CD14-positive monocyte (primary cell): ENCODE measurements around the gene PLXNB1. TPM values are rescaled to one million over a fixed set of nuclear protein-coding genes. Genes with fewer than 3 reads are reported as not detected.
A peak's percentile ranks its signal among the peaks of the same experiment; 100 is the strongest.

Experiments used
- DNase-seq, 3 donors: peaks; one replicate each; pipeline ENCODE4 v3.0.0-alpha.2; 2011 to 2022
- H2AFZ ChIP-seq: 2 replicates; pipeline ENCODE4 v1.6.0; 2012; ENCODE audit warnings: mild to moderate bottlenecking, low read depth, low read length, inconsistent platforms; ENCODE audit not compliant: insufficient read depth, poor library complexity, severe bottlenecking
- H3K27ac ChIP-seq, 2 donors: 1 replicate in 1 of 2; 2 replicates in 1 of 2; pipeline ENCODE4 v1.5.1; 2012 to 2013; ENCODE audit warnings: low read length in 2 of 2, control low read depth in 1 of 2, inconsistent platforms in 1 of 2, low read depth in 1 of 2, mild to moderate bottlenecking in 1 of 2
- H3K27me3 ChIP-seq, 2 donors: one replicate each; pipeline versions ENCODE4 v1.6.0 to v1.6.1; 2011 to 2013; ENCODE audit warnings: low read length in 2 of 2; ENCODE audit not compliant: control insufficient read depth in 2 of 2, insufficient read depth in 2 of 2
- H3K36me3 ChIP-seq, 2 donors: replicated peaks in 1 of 2; 1 replicate in 1 of 2; 2 replicates in 1 of 2; pipeline versions ENCODE4 v1.5.1 to v1.6.1; 2012 to 2013; ENCODE audit warnings: low read length in 2 of 2, control low read depth in 1 of 2, inconsistent platforms in 1 of 2, mild to moderate bottlenecking in 1 of 2; ENCODE audit not compliant: insufficient read depth in 2 of 2, control insufficient read depth in 1 of 2
- H3K4me1 ChIP-seq, 2 donors: 1 replicate in 1 of 2; 2 replicates in 1 of 2; pipeline versions ENCODE4 v1.5.1 to v1.6.1; 2012 to 2013; ENCODE audit warnings: low read length in 2 of 2, control low read depth in 1 of 2, inconsistent platforms in 1 of 2, mild to moderate bottlenecking in 1 of 2, moderate library complexity in 1 of 2; ENCODE audit not compliant: insufficient read depth in 2 of 2, control insufficient read depth in 1 of 2
- H3K4me2 ChIP-seq: replicated peaks from 2 replicates; pipeline ENCODE3; 2012; ENCODE audit warnings: low read length, moderate library complexity, mild to moderate bottlenecking; ENCODE audit not compliant: poor library complexity, severe bottlenecking; ENCODE audit errors: extremely low read depth
- H3K4me3 ChIP-seq, 3 experiments: fragments of 200-600 bp in 1 of 3; sonication (generic) in 1 of 3; replicated peaks in 1 of 3; 1 replicate in 2 of 3; 2 replicates in 1 of 3; pipeline ENCODE4 v1.5.1; 2011 to 2013; ENCODE audit warnings: low read length in 3 of 3, mild to moderate bottlenecking in 3 of 3, control low read depth in 2 of 3, low read depth in 2 of 3, inconsistent platforms in 1 of 3, moderate library complexity in 1 of 3
- H3K79me2 ChIP-seq: 2 replicates; pipeline ENCODE4 v1.6.0; 2012; ENCODE audit warnings: mild to moderate bottlenecking, control low read depth, inconsistent platforms, low read length, moderate library complexity; ENCODE audit not compliant: insufficient read depth
- H3K9ac ChIP-seq: 2 replicates; pipeline ENCODE4 v1.6.0; 2017; ENCODE audit warnings: low read length, mild to moderate bottlenecking; ENCODE audit not compliant: insufficient read depth, poor library complexity, severe bottlenecking
- H3K9me3 ChIP-seq, 2 donors: replicated peaks in 1 of 2; 1 replicate in 1 of 2; 2 replicates in 1 of 2; pipeline versions ENCODE4 v1.5.1 to v1.6.1; 2012 to 2013; ENCODE audit warnings: low read length in 2 of 2, control low read depth in 1 of 2; ENCODE audit not compliant: control insufficient read depth in 1 of 2, insufficient read depth in 1 of 2
- H4K20me1 ChIP-seq: 2 replicates; pipeline ENCODE4 v1.6.0; 2012; ENCODE audit warnings: mild to moderate bottlenecking, low read length, control low read depth, moderate library complexity; ENCODE audit not compliant: insufficient read depth
- H3K27ac Mint-ChIP-seq, 7 donors: one replicate each; pipeline ENCODE4 v1.8.0; 2020; ENCODE audit warnings: mild to moderate bottlenecking in 7 of 7, mixed read lengths in 7 of 7, moderate library complexity in 6 of 7, inconsistent platforms in 2 of 7
- H3K27me3 Mint-ChIP-seq, 3 donors: one replicate each; pipeline ENCODE4 v1.8.0; 2021 to 2022; ENCODE audit warnings: low read depth in 3 of 3, mild to moderate bottlenecking in 3 of 3, mixed read lengths in 3 of 3, moderate library complexity in 3 of 3, inconsistent platforms in 1 of 3
- H3K36me3 Mint-ChIP-seq, 2 donors: one replicate each; pipeline ENCODE4 v1.8.0; 2020; ENCODE audit warnings: mixed read lengths in 2 of 2, inconsistent platforms in 1 of 2, mild to moderate bottlenecking in 1 of 2
- H3K4me1 Mint-ChIP-seq: one replicate; pipeline ENCODE4 v1.8.0; 2020; ENCODE audit warnings: mild to moderate bottlenecking, mixed read lengths
- H3K4me3 Mint-ChIP-seq, 2 donors: one replicate each; pipeline ENCODE4 v1.8.0; 2020; ENCODE audit warnings: mild to moderate bottlenecking in 2 of 2, mixed read lengths in 2 of 2, moderate library complexity in 1 of 2
- H3K9me3 Mint-ChIP-seq, 7 donors: one replicate each; pipeline ENCODE4 v1.8.0; 2020 to 2022; ENCODE audit warnings: mixed read lengths in 7 of 7, mild to moderate bottlenecking in 6 of 7, moderate library complexity in 6 of 7, inconsistent platforms in 2 of 7
- WGBS: methylation state at CpG from one replicate; pipeline ENCODE4 v1.1.5; 2013; ENCODE audit warnings: missing lambda C conversion rate; ENCODE audit not compliant: insufficient coverage; 5-methylcytosine and 5-hydroxymethylcytosine counted together
- intact Hi-C, 2 donors: fragments of 100-400 bp; cut with micrococcal nuclease; formaldehyde crosslinking; loops; one replicate each; pipeline versions ENCODE4 v1.15.0 to v1.15.1; 2023
- polyA plus RNA-seq, 3 donors: library from polyadenylated mRNA; depleted of rRNA in 1 of 3; unstranded in 2 of 3; stranded (reverse) in 1 of 3; fragments of 300-500 nt in 2 of 3; fragments of >200 nt in 1 of 3; fragmentation: Illumina TruSeq in 2 of 3; gene quantifications; 1 replicate in 2 of 3; 2 replicates in 1 of 3; pipeline ENCODE4 v1.2.3, GENCODE V29; 2012 to 2021
- TF ChIP-seq, protein P1 (sequence below): fragments of 200-600 bp; IDR thresholded peaks from one replicate; pipeline ENCODE4 v1.8.0; 2022; ENCODE audit warnings: antibody characterized with exemption, mild to moderate bottlenecking

Gene PLXNB1
- polyA plus RNA-seq, 3 donors = 0.14 to 4.3 TPM; not detected in 1

GRCh38 chr3:48445277-48445882 lies 15.5 kb upstream of the PLXNB1 start:
- H4K20me1 ChIP-seq = peaks cover 4% of the 10 kb centered on the region
- peaks cover 0 to 5% (median 0%) of the 10 kb centered on the region in 3 donors for H3K27me3 Mint-ChIP-seq
- intact Hi-C loops = loop anchor here in 1 of 2 donors (10.0 kb wide), 3 partner anchors 261 to 1161 kb away; partner anchors contain the start of genes CDC25A, KIF9, KLHL18 and SMARCC1
- H3K36me3 Mint-ChIP-seq = peaks cover 13 to 38% of the 10 kb centered on the region in 2 donors
- peak overlapping the region; percentile 77 for H3K4me2 ChIP-seq
- no peaks in the 10 kb centered on the region for H3K9me3 ChIP-seq
- peaks cover 46% of the 10 kb centered on the region for H3K79me2 ChIP-seq
- peak overlapping the region in 1 of 2 donors; percentile 89 for H3K27ac ChIP-seq
- peaks cover 37% of the 10 kb centered on the region for H3K4me1 Mint-ChIP-seq
- no peaks in the 10 kb centered on the region for H3K27me3 ChIP-seq
- DNase-seq = no peak
- H3K9me3 Mint-ChIP-seq = peaks cover 0 to 2% (median 0%) of the 10 kb centered on the region in 7 donors
- no peak overlapping the region for H3K4me3 Mint-ChIP-seq
- WGBS = 87% methylated on average over 5 of the region's 6 CpGs
- H3K9ac ChIP-seq = no peak overlapping the region
- peaks cover 15 to 39% of the 10 kb centered on the region in 2 donors for H3K36me3 ChIP-seq
- H3K4me3 ChIP-seq = peak overlapping the region in 1 of 3 experiments; percentile 83
- TF ChIP-seq, protein P1, sequence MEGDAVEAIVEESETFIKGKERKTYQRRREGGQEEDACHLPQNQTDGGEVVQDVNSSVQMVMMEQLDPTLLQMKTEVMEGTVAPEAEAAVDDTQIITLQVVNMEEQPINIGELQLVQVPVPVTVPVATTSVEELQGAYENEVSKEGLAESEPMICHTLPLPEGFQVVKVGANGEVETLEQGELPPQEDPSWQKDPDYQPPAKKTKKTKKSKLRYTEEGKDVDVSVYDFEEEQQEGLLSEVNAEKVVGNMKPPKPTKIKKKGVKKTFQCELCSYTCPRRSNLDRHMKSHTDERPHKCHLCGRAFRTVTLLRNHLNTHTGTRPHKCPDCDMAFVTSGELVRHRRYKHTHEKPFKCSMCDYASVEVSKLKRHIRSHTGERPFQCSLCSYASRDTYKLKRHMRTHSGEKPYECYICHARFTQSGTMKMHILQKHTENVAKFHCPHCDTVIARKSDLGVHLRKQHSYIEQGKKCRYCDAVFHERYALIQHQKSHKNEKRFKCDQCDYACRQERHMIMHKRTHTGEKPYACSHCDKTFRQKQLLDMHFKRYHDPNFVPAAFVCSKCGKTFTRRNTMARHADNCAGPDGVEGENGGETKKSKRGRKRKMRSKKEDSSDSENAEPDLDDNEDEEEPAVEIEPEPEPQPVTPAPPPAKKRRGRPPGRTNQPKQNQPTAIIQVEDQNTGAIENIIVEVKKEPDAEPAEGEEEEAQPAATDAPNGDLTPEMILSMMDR = no peak
- H3K4me1 ChIP-seq = peaks cover 32 to 37% of the 10 kb centered on the region in 2 donors
- H3K27ac Mint-ChIP-seq = peak overlapping the region in 4 of 7 donors; percentile 41 to 98 (median 85)
- H2AFZ ChIP-seq = no peak overlapping the region

DNA sequence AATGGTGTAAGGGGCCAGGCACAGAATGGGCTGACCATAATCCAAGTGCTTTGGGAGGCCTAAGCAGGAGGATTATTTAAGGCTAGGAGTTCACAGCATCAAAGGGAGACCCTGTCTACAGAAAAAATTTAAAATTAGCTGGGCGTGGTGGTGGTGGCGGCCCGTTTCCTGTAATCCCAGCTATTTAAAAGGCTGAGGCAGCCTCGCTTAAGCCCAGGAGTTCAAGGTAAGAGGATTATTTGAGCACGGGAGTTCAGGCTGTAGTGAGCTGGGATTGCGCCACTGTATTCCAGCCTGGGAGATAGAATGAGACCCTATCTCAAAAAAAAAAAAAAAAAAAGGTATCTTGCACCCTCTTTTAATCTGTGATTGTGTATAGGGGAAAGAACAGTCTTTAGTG lies 12.1 kb upstream of the PLXNB1 start:
- TF ChIP-seq, protein P1 = no peak
- Histone ChIP-seq H3K27me3 (no peaks in the 10 kb centered on the region), H4K20me1 (peaks cover 4% of the 10 kb centered on the region), H3K36me3 (peaks cover 15 to 34% of the 10 kb centered on the region in 2 donors), H3K27ac (peak overlapping the region in 1 of 2 donors; percentile 97), H3K4me3 (no peak overlapping the region), H3K79me2 (peaks cover 45% of the 10 kb centered on the region), H3K4me1 (peaks cover 27 to 41% of the 10 kb centered on the region in 2 donors), H3K9ac (no peak overlapping the region), H3K9me3 (no peaks in the 10 kb centered on the region), H3K4me2 (no peak overlapping the region), H2AFZ (no peak overlapping the region)
- Mint-ChIP-seq H3K4me1 (peaks cover 41% of the 10 kb centered on the region), H3K27ac (peak overlapping the region in 4 of 7 donors; percentile 10 to 93 (median 52)), H3K4me3 (no peak overlapping the region), H3K36me3 (peaks cover 12 to 34% of the 10 kb centered on the region in 2 donors), H3K9me3 (no peaks in the 10 kb centered on the region), H3K27me3 (peaks cover 0 to 3% (median 0%) of the 10 kb centered on the region in 3 donors)
- intact Hi-C loops = loop anchor here in 1 of 2 donors (10.0 kb wide), 3 partner anchors 257 to 1157 kb away; partner anchors contain the start of genes CDC25A, KIF9, KLHL18 and SMARCC1
- no peak for DNase-seq
- 100% methylated on average over 3 of the region's 6 CpGs for WGBS
